Thoracic aorta (tissue), 2 donors: ENCODE data around the gene NABP1. TPM values are rescaled to one million over a fixed set of nuclear protein-coding genes. Genes with fewer than 3 reads are reported as not detected.

ENCODE experiments used
- ATAC-seq: fragments of 150-250 bp; one replicate; pipeline ENCODE4 v1.8.0; 2017; ENCODE audit warnings: low read depth; ENCODE audit not compliant: insufficient number of reproducible peaks, low FRiP score
- DNase-seq: peaks from one replicate; pipeline ENCODE4 v3.0.0-alpha.2; 2020; ENCODE audit warnings: low spot score
- H3K27ac ChIP-seq, 2 donors: fragments of 200-600 bp; sonication (generic); 1 replicate in 1 of 2; 2 replicates in 1 of 2; pipeline ENCODE4 v1.5.1; 2016; ENCODE audit warnings: mild to moderate bottlenecking in 2 of 2, moderate library complexity in 2 of 2
- H3K27me3 ChIP-seq: fragments of 200-600 bp; sonication (generic); replicated peaks from 2 replicates; pipeline ENCODE4 v1.6.0; 2016; ENCODE audit warnings: mild to moderate bottlenecking; ENCODE audit not compliant: insufficient read depth
- H3K36me3 ChIP-seq: fragments of 200-600 bp; sonication (generic); one replicate; pipeline ENCODE4 v1.5.1; 2016
- H3K4me1 ChIP-seq, 2 donors: fragments of 200-600 bp; sonication (generic); 1 replicate in 1 of 2; 2 replicates in 1 of 2; pipeline versions ENCODE4 v1.5.1 to v1.6.0; 2016; ENCODE audit warnings: low read depth in 2 of 2, mild to moderate bottlenecking in 1 of 2; ENCODE audit not compliant: control insufficient read depth in 1 of 2
- H3K4me3 ChIP-seq: fragments of 200-600 bp; sonication (generic); 2 replicates; pipeline ENCODE4 v1.5.1; 2016; ENCODE audit warnings: mild to moderate bottlenecking
- H3K9me3 ChIP-seq: fragments of 200-600 bp; sonication (generic); 2 replicates; pipeline ENCODE4 v1.5.1; 2016
- total RNA-seq, 2 donors: library from RNA; depleted of rRNA; stranded (reverse); fragments of >200 nt; gene quantifications; one replicate each; pipeline versions ENCODE4 v1.1.0 to v1.2.3, GENCODE V29; 2016
- TF ChIP-seq, protein P1 (sequence below): fragments of 200-600 bp; sonication (generic); IDR thresholded peaks from one replicate; pipeline ENCODE4 v1.5.1; 2019; ENCODE audit warnings: antibody characterized with exemption

The NABP1 gene
- total RNA-seq, 2 donors from 2014 or later = 25.2 to 84.7 TPM

DNA sequence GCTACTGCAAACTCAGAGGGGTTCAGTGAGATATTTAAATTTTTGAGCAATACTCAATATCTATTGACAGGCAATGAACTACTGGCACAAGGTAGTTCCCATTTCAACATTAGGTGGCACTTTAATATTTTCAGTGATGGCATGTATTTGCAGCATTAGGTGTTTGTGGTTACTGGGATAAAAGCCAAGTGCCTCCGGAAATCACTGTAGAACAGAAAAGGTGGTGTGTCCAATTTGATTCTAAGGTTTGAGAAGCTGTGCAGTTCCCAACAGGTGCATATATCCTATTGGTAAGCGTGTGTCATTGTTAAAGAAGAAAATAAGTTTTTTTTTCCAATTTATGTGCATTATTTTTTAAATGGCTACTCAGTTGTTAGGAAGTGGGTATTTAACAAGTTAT, 41.3 kb downstream of the NABP1 start:
- Histone ChIP-seq H3K27ac (no peak overlapping the region), H3K9me3 (no peaks in the 10 kb centered on the region), H3K4me3 (no peak overlapping the region), H3K36me3 (no peaks in the 10 kb centered on the region), H3K4me1 (no peaks in the 10 kb centered on the region), H3K27me3 (no peaks in the 10 kb centered on the region)
- DNase-seq (no peak), ATAC-seq (no peak)
- TF ChIP-seq, protein P1, sequence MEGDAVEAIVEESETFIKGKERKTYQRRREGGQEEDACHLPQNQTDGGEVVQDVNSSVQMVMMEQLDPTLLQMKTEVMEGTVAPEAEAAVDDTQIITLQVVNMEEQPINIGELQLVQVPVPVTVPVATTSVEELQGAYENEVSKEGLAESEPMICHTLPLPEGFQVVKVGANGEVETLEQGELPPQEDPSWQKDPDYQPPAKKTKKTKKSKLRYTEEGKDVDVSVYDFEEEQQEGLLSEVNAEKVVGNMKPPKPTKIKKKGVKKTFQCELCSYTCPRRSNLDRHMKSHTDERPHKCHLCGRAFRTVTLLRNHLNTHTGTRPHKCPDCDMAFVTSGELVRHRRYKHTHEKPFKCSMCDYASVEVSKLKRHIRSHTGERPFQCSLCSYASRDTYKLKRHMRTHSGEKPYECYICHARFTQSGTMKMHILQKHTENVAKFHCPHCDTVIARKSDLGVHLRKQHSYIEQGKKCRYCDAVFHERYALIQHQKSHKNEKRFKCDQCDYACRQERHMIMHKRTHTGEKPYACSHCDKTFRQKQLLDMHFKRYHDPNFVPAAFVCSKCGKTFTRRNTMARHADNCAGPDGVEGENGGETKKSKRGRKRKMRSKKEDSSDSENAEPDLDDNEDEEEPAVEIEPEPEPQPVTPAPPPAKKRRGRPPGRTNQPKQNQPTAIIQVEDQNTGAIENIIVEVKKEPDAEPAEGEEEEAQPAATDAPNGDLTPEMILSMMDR = no peak

DNA sequence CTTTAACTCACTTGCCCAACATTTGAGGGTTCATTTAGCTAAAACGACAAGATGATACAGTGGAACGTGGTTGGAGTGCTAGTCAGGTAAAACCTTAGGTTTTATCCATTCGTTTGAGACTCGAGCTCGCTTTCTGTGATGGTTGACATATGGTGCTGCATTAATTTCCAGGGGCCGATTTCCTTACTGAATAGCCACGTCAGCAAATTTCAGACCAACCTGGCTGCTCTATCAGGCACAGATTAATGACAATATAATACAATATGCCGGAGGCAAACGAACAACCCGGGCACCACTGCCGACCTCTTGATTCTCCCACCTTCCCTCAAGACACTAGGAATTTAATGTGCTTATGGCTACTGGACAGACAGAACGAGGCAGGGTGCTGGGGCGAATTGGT, 42.0 kb downstream of the NABP1 start:
- Histone ChIP-seq H3K4me3 (no peak overlapping the region), H3K4me1 (peaks cover 0 to under 1% of the 10 kb centered on the region in 2 donors), H3K27me3 (no peaks in the 10 kb centered on the region), H3K9me3 (no peaks in the 10 kb centered on the region), H3K36me3 (no peaks in the 10 kb centered on the region), H3K27ac (no peak overlapping the region)
- no peak for DNase-seq
- ATAC-seq = no peak
- TF ChIP-seq, protein P1 = no peak

DNA sequence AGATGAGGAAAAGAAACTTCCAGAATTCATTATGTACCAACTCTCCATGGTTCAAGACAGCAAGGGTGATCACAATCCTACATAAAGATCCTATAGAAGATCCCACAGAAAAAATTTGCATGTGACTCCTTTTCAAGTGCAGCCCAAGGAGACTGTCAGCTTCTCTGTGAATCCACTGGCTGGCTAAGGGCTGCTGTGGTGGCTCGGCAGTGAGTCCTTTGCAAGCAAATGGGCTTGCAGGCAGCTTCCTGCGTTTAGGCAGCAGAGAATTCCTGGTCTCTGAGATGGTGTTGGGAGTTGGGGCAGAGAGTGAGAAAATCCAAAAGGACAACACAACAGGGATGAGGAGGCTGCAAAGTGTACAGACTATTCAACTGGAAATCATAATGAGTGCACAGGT, 43.4 kb downstream of the NABP1 start:
- no peaks in the 10 kb centered on the region for H3K27me3 ChIP-seq
- ATAC-seq (no peak), DNase-seq (no peak)
- no peak overlapping the region for H3K4me3 ChIP-seq
- no peaks in the 10 kb centered on the region for H3K9me3 ChIP-seq
- peaks cover 0 to 6% of the 10 kb centered on the region in 2 donors for H3K4me1 ChIP-seq
- TF ChIP-seq, protein P1 = no peak
- no peaks in the 10 kb centered on the region for H3K36me3 ChIP-seq
- no peak overlapping the region for H3K27ac ChIP-seq

DNA sequence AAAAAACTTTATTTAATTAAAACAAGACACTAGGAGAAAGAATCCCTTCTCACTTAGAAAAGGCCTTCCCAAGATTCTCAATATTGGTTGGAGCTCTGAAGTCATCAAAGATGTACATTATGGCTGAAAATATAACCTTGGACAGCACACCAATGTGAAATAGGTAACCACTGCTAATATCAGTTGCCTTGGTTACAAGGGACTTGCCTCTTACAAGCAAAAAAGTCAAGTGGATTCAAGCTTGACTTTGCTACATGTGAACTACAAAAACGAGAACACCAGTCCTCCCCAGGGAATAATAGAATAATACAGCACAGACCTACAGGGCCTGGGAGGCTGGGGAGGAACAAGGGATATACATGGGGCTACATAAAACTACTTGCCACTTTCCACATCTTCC, 46.1 kb downstream of the NABP1 start:
- H3K4me1 ChIP-seq = peaks cover 0 to 6% of the 10 kb centered on the region in 2 donors
- no peak for DNase-seq
- H3K36me3 ChIP-seq = no peaks in the 10 kb centered on the region
- H3K4me3 ChIP-seq = no peak overlapping the region
- no peaks in the 10 kb centered on the region for H3K27me3 ChIP-seq
- no peak for ATAC-seq
- no peaks in the 10 kb centered on the region for H3K9me3 ChIP-seq
- no peak overlapping the region for H3K27ac ChIP-seq
- TF ChIP-seq, protein P1 = no peak

DNA sequence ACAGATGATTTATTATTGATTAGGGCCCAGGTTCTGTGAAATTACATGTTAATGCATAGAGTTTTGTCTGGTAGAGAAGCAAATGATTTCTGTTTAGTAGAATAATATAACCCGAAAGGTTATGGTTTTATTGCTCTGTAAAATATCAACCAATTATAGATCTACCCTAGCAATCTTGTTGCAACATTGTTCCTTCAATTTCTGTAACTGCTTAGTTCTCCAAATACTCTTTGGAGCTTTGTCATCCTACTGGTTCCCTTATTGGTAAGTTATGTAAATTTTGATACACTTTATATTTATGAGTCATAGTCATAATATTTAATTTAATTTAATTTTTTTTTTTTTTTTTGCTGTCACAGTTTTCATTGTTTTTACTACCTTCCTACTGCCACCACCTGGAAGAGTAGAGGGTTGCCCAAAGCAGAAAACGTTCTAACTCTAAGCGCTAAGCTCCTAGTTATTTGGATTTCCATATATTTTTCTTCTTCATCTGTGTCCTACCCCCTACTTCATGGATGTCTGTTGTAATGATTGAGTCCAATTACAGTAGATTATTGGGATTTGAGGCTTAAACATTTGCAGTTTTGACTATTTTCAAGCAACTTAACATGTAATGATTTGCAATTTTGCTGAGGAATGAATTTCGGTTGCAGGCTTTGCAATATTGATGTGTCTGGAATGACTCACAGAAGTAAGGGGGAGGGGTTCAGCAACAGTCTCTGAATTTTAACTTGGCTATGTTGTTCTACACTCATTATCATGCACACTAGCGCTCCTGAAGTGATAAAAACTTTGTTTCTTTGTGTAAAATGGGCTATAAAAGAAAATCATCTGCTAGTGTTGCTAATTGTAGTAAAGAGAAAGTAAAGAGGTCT, 51.1 kb downstream of the NABP1 start:
- DNase-seq = no peak
- Histone ChIP-seq H3K27ac (no peak overlapping the region), H3K36me3 (no peaks in the 10 kb centered on the region), H3K27me3 (no peaks in the 10 kb centered on the region), H3K9me3 (no peaks in the 10 kb centered on the region), H3K4me3 (no peak overlapping the region), H3K4me1 (peaks cover 0 to 6% of the 10 kb centered on the region in 2 donors)
- no peak for ATAC-seq
- TF ChIP-seq, protein P1 = no peak
